Lower leg skin (tissue), 4 donors: Measurements from ENCODE around the gene HRK. TPM values are rescaled to one million over a fixed set of nuclear protein-coding genes. Genes with fewer than 3 reads are reported as not detected.

Experiments
- DNase-seq, 2 donors: peaks; one replicate each; pipeline ENCODE4 v3.0.0-alpha.2; 2019; ENCODE audit warnings: low spot score in 2 of 2
- H3K4me3 ChIP-seq: fragments of 200-600 bp; sonication (generic); 2 replicates; pipeline ENCODE4 v1.5.1; 2017; ENCODE audit warnings: mild to moderate bottlenecking, low read depth; ENCODE audit not compliant: poor library complexity, severe bottlenecking
- POLR2A ChIP-seq, 2 donors: fragments of 450-650 bp; IDR thresholded peaks; one replicate each; pipeline ENCODE4 v1.6.1; 2016 to 2017; ENCODE audit warnings: antibody characterized with exemption in 2 of 2, mild to moderate bottlenecking in 1 of 2, moderate library complexity in 1 of 2
- WGBS, 2 donors: methylation state at CpG; one replicate each; pipeline ENCODE4 v1.1.5; 2018; 5-methylcytosine and 5-hydroxymethylcytosine counted together
- intact Hi-C: fragments of 100-400 bp; cut with DNase I; formaldehyde crosslinking; loops from one replicate; pipeline ENCODE4 v1.15.0; 2023; ENCODE audit warnings: low total_unique reads
- total RNA-seq, 4 donors: library from RNA; depleted of rRNA; stranded (reverse); fragments of >200 nt; gene quantifications; one replicate each; pipeline ENCODE4 v1.1.0, GENCODE V29; 2016
- TF ChIP-seq, protein P1 (sequence below), 3 donors: fragments of 450-650 bp; IDR thresholded peaks; one replicate each; pipeline ENCODE4 v1.5.1; 2016; ENCODE audit warnings: antibody characterized with exemption in 3 of 3, mild to moderate bottlenecking in 3 of 3, moderate library complexity in 2 of 3

Gene HRK
- total RNA-seq, 4 donors from 2014 or later: 0.03 to 0.38 (median 0.08) TPM

DNA sequence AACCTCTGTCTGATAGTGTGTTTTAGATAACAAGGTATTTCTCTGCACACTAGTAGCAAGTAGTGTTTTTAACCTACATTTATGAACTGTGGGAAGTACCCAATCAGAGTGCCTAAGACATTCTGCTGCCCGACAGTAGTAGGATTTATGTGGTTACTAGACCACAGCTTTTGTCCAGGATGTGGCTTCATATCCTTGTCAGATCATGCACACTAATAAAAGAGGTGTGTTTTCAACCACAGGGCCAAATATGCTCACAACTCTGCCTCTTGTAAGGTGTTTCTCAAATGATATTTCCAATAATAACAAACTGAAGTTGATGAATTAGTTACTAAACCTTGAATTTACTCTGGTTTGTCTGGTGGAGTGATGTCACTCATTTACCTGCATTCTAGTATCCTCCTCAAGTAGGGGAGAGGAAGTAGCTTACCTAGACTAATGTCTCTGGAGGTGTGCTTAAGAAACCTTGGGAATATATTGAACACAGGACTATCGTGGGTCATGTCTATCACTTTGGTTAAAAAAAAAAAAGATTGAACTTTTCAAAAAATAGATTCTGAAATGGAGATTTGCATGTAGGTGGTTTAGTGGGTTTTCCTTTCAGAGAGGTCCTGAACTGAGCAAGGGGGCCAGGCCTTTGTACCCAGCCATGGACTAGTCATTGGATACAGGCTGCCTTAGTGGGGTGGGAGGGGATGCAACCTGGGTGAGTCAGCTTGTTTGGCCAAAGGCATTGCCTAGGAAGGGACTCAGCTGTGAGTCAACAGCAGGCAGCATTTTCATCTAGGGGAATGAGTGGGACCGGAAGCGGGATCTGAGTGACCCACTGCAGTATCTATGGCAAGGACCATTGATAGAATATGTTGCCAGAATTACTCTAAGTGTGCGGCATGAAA, 43.6 kb upstream of the HRK start:
- H3K4me3 ChIP-seq: no peak overlapping the region
- no peak for TF ChIP-seq POLR2A (IDR thresholded peaks at IDR 0.05)
- TF ChIP-seq, protein P1, sequence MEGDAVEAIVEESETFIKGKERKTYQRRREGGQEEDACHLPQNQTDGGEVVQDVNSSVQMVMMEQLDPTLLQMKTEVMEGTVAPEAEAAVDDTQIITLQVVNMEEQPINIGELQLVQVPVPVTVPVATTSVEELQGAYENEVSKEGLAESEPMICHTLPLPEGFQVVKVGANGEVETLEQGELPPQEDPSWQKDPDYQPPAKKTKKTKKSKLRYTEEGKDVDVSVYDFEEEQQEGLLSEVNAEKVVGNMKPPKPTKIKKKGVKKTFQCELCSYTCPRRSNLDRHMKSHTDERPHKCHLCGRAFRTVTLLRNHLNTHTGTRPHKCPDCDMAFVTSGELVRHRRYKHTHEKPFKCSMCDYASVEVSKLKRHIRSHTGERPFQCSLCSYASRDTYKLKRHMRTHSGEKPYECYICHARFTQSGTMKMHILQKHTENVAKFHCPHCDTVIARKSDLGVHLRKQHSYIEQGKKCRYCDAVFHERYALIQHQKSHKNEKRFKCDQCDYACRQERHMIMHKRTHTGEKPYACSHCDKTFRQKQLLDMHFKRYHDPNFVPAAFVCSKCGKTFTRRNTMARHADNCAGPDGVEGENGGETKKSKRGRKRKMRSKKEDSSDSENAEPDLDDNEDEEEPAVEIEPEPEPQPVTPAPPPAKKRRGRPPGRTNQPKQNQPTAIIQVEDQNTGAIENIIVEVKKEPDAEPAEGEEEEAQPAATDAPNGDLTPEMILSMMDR (IDR thresholded peaks at IDR 0.05): no peak
- WGBS, 2 donors: 67 to 89% methylated on average over 5 of the region's 5 CpGs
- intact Hi-C loops: no loop called here
- DNase-seq: no peak

DNA sequence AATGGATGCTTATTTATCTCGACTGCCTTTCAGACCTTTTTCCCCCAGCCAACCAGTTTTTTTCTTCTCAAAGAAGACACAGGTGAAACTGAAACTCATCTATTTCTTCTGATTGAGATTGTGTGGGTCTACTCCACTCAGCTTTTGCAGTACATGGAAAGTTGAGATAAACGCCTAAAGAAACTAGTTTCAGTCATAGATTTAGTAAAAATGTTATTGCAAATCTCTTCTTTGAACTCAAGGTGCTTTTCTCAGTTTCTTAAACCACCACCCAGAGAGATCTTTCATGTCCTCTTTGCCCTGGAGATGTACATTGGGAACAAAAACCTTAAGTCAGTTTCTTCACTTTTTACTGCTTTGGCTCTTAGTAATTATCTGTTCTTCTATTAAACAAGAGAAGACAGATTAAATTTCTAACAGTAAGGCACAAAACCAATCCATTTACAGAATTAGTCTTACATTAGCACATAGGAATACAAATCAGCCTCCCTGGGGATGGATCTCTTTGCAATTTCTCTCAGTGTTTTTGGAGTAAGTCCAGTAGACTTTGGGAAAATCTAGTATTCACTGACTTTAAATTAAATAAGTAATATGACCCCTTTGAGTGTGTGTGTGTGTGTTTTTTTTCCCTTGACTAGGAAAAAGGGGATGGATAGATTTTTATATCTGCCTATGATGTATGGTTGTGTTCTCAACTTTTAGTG, 41.1 kb upstream of the HRK start:
- intact Hi-C loops: no loop called here

DNA sequence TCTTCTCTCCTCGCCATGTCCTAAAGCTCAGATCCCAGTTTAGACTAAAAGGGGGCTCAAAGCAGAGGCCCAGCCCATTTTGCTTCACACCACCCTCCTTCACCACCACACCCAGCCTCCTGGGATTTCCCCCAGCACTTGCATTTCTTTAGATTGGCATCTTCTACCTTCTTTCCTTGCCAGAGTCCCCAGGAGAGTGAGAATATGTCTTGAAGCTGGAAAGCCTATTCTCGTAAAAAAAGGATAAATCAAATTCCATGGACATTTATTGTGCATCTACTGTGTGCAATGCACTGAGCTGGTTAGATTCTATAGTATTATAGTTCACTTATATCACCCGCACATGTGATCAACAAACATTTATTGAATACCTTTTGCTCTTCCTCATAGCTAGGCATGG, 39.7 kb upstream of the HRK start:
- intact Hi-C loops: no loop called here
- TF ChIP-seq POLR2A (IDR thresholded peaks at IDR 0.05): no peak
- TF ChIP-seq, protein P1 (IDR thresholded peaks at IDR 0.05): no peak
- 73 to 75% methylated on average over 3 of the region's 3 CpGs for WGBS, 2 donors
- no peak for DNase-seq
- H3K4me3 ChIP-seq: no peak overlapping the region

More for the DNA sequence above, 41.1 kb upstream of the HRK start:
- no peak for DNase-seq
- no peak overlapping the region for H3K4me3 ChIP-seq
- 80 to 91% methylated on average over 2 of the region's 2 CpGs for WGBS, 2 donors
- TF ChIP-seq POLR2A (IDR thresholded peaks at IDR 0.05): no peak
- TF ChIP-seq, protein P1 (IDR thresholded peaks at IDR 0.05): no peak

DNA sequence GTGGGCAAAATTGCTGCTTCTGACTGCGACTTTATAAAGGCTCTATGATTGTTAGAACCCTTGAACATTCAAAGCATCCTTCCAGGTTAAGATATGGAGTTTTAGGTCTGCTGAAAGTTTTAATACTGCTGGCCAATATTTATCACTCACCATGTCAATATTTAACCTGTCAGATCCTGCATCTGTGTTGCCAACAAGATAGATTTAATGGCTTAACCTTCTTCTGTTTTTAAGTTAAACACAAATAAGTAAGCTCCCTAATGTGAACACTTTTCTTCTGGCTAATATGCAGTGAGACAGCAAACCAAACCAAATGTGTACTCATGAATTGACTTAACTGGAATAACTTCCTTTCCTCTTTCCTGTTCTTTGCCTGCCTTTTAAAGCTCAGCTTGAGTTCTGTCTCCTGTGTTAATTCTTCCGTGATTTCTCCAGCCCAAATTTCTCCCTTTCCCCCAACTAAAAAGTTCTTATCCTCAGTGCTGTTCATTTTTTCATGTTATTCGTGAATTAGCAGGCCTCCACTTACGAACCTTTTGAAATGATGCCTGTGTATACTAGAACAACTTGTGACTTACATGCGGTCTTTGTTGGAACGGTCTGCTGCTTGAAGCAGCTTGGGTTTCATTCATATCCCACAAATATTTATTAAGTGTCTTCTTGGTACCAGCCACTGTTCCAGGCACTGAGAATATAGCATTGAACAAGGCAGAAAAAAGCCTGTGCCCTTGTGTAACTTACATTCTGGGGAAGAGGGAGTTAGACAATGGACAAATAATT, 38.7 kb upstream of the HRK start:
- intact Hi-C loops: no loop called here
- TF ChIP-seq POLR2A (IDR thresholded peaks at IDR 0.05): no peak
- TF ChIP-seq, protein P1 (IDR thresholded peaks at IDR 0.05): no peak
- DNase-seq: no peak
- H3K4me3 ChIP-seq: no peak overlapping the region
- 70 to 75% methylated on average over 6 of the region's 6 CpGs for WGBS, 2 donors

DNA sequence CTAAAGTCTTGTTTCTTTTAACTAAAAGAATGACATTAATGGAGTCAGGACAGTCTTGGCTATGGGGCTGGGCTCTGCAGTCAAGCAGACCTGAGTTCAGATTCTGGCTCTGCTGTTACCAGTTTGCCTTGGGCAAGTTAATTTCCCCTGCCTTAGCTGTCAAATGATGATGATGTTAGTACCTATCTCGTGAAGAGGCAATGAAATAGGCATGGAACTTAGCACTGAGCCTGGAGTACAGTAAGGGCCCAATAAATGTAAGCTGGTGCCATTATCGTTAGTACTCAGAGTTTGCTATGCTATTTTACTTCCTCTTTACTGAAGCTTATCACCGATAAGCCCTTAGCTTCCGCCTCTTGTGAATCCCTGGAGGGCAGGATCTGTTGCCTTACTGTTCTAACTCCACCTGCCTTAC, 38.0 kb upstream of the HRK start:
- no peak for DNase-seq
- H3K4me3 ChIP-seq: no peak overlapping the region
- TF ChIP-seq, protein P1 (IDR thresholded peaks at IDR 0.05): no peak
- no peak for TF ChIP-seq POLR2A (IDR thresholded peaks at IDR 0.05)
- 68 to 73% methylated on average over 4 of the region's 4 CpGs for WGBS, 2 donors
- intact Hi-C loops: no loop called here
